ENCODE measurements around the gene NSRP1. TPM values are rescaled to one million over a fixed set of nuclear protein-coding genes. Genes with fewer than 3 reads are reported as not detected.
"Not testable (repeated sequence)": the region's sequence is repeated elsewhere in the genome, so short reads cannot be mapped to it uniquely, and the experiment has no call there.

The NSRP1 gene
- total RNA-seq, 2 experiments from 2014 or later: 26.1 to 29.7 TPM

DNA sequence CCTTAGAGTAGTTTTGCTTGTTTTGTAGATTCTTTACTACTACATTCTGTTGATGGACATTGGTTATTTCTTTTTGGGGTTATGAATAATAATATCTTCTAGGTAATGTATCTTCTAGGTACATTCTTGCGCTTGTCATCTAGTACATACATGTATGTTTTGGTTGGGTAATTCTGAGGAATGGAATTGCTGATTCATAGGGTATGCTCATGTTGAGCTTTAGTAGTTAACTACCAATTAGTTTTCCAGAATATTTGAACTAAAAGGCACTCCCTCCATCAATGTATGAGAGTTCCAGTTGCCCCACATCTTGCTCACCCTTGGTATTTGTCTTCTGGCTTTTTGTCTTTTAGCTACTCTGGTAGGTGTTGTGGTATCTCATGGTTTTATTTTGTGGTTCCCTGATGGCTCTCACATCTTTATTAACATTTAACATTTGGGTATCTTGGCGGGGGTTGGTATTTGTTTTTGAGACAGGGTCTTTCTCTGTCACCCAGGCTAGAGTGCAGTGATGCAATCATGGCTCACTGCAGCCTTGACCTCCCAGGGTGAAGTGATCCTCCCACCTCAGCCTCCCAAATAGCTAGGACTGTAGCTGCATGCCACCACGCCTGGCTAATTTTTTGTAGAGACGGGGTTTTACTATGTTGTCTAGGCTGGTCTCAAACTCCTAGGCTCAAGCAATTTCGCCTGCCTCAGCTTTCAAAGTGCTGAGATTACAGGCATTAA, 71.8 kb downstream of the NSRP1 start:
- Mint-ChIP-seq H3K27ac (no peak overlapping the region), H3K9me3 (no peaks in the 10 kb centered on the region), H3K27me3 (no peaks in the 10 kb centered on the region), H3K4me3 (no peak overlapping the region), H3K4me1 (peaks cover 8% of the 10 kb centered on the region), H3K36me3 (peaks cover 19% of the 10 kb centered on the region)
- no peak for DNase-seq

DNA sequence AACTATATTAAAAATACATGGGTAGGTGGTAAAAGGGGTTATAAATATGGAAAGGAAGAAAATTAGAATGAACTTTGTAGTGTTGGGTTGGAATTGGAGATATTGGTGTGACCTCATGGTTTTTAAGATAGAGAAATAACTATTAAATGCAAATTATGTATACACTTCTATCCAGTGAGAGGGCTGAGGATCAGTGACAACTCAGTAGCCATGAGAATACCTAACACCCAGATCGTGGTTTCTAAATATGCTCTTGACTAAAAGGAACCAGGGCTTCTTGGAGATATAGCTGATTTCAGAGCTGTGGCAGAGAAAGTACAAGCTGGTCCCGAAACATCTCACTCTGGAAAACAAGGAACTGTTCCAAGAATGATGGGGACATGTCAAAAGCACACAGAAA, 74.5 kb downstream of the NSRP1 start:
- H3K4me3 Mint-ChIP-seq: no peak overlapping the region
- H3K9me3 Mint-ChIP-seq: no peaks in the 10 kb centered on the region
- DNase-seq: no peak
- no peaks in the 10 kb centered on the region for H3K27me3 Mint-ChIP-seq
- no peak overlapping the region for H3K27ac Mint-ChIP-seq
- peaks cover 7% of the 10 kb centered on the region for H3K36me3 Mint-ChIP-seq
- peaks cover 8% of the 10 kb centered on the region for H3K4me1 Mint-ChIP-seq

DNA sequence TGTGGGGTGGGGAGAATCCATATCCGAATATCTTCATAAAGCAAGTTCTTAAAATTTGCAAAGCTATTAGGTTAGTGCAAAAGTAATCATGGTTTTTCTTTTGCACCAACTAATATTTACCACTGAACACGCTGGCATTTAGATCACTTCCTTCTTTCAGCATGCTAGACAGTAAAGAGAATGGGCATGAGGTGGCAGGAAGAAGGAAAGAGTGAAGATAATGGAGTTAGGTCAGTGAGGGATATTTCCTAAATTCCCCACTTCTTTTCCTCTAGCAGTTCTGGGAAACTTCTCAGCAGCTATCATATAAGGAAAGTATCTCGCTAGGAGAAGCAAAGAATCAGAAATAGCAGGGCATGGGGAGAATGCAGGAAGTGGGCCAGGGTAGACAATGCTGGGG, 79.9 kb downstream of the NSRP1 start:
- H3K27ac Mint-ChIP-seq: no peak overlapping the region
- no peak overlapping the region for H3K4me3 Mint-ChIP-seq
- no peaks in the 10 kb centered on the region for H3K27me3 Mint-ChIP-seq
- no peaks in the 10 kb centered on the region for H3K9me3 Mint-ChIP-seq
- no peak for DNase-seq
- no peaks in the 10 kb centered on the region for H3K4me1 Mint-ChIP-seq
- H3K36me3 Mint-ChIP-seq: no peaks in the 10 kb centered on the region

DNA sequence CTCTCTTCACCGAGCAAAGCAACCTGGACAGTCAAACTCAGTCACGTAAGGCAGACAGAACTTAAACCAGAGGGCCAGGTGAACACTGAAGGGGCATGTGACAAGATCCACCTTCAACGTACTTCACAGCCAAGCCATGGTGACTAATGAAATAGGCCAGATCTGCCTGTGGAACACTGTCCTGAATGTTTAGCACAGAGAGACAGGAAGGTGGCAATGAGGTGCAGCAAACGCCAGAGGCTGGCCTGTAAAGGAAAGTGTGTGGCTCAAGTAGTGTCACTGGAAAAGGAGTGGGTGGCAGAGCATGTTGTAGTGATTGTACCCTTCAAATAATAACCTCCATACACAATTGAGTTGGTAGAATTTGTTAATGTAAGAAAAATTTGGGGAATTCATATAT, 80.8 kb downstream of the NSRP1 start:
- Mint-ChIP-seq H3K9me3 (no peaks in the 10 kb centered on the region), H3K36me3 (no peaks in the 10 kb centered on the region), H3K27ac (no peak overlapping the region), H3K4me3 (no peak overlapping the region), H3K4me1 (no peaks in the 10 kb centered on the region), H3K27me3 (no peaks in the 10 kb centered on the region)
- DNase-seq: no peak

DNA sequence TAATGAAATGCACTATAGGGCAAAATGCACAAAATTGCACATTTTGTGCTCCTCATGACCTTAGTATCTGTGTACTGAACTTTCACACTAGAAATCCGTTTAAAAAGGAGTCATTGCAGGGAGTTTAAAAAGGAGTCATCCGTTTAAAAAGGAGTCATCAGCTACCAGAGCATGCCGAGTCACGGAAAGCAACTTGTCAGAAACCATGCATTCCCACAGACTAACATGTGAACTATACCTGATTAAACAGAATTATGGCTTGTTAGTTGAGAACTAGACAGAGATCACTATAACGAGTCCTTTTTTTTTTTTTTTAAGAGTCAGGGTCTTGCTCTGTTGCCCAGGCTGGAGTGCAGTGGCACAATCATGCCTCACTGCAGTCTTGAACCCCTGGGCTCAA, 83.0 kb downstream of the NSRP1 start:
- Mint-ChIP-seq H3K4me1 (no peaks in the 10 kb centered on the region), H3K4me3 (no peak overlapping the region), H3K9me3 (no peaks in the 10 kb centered on the region), H3K27me3 (peaks cover 9% of the 10 kb centered on the region), H3K27ac (no peak overlapping the region), H3K36me3 (no peaks in the 10 kb centered on the region)
- DNase-seq: no peak

DNA sequence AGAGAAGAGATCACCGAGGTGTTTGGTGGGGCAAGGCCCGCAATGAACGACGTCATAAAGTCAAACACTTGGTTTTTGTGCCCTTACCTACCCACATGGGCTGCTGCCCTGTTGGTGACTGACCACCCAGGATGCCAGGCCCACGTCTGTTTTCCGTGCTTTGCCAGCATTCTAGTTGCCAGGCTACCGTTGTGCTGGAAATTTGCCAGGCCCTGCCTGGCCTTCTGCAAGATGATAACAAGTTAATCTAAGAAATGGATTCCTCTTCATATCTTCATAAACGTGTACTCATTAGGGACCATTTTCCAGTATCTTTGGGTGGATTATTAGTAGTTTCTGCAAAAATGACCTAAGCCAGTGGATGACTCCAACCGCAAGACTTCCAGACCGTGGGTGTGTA, 83.5 kb downstream of the NSRP1 start:
- Mint-ChIP-seq H3K36me3 (no peaks in the 10 kb centered on the region), H3K4me3 (no peak overlapping the region), H3K27ac (no peak overlapping the region), H3K4me1 (no peaks in the 10 kb centered on the region), H3K27me3 (peaks cover 11% of the 10 kb centered on the region), H3K9me3 (no peaks in the 10 kb centered on the region)
- no peak for DNase-seq

DNA sequence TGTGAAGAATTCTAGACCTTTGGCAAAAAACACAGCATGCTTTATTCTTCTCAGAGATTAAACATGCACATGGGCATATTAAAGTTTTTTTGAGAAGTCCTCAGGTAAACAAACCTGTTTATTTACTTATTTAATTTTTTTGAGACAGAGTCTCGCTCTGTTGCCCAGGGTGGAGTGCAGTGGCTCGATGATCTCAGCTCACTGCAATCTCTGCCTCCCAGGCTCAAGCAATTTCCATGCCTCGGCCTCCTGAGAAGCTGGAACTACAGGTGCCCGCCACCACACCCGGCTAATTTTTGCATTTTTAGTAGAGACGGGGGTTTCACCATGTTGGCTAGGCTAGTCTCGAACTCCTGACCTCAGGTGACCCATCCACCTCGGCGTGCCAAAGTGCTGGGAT, 84.0 kb downstream of the NSRP1 start:
- not testable (repeated sequence) for H3K4me3 Mint-ChIP-seq, H3K4me1 Mint-ChIP-seq, H3K9me3 Mint-ChIP-seq, H3K27ac Mint-ChIP-seq, H3K36me3 Mint-ChIP-seq, DNase-seq
- H3K27me3 Mint-ChIP-seq: peaks cover 11% of the 10 kb centered on the region

DNA sequence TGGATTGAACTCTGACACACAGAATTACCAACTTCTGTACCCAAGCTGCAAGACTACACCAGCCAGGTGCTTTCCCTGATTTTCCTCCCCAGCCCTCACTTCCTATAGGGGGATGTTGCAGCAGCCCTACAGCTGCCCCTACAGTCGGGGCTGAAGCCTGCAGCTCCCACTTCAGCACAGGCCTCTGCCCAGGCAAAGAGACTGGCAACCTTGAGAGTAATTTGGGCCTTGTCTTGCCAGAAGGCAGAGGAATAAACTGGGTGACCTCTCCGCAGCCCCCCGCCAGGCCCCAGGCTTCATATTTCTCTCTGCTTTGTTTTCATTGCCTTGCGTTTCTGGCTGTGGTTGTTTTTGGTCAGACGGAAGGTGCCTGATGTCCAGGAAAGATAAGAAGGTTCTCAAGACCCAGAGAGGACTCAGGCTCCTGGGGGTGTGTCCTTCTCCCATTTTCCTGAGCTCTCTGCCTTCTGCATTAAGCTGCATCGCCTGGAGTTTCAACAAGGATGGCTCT, 86.9 kb downstream of the NSRP1 start:
- no peak overlapping the region for H3K27ac Mint-ChIP-seq
- peaks cover 5% of the 10 kb centered on the region for H3K4me1 Mint-ChIP-seq
- no peaks in the 10 kb centered on the region for H3K36me3 Mint-ChIP-seq
- no peaks in the 10 kb centered on the region for H3K9me3 Mint-ChIP-seq
- DNase-seq: no peak
- H3K4me3 Mint-ChIP-seq: no peak overlapping the region
- peaks cover 11% of the 10 kb centered on the region for H3K27me3 Mint-ChIP-seq

DNA sequence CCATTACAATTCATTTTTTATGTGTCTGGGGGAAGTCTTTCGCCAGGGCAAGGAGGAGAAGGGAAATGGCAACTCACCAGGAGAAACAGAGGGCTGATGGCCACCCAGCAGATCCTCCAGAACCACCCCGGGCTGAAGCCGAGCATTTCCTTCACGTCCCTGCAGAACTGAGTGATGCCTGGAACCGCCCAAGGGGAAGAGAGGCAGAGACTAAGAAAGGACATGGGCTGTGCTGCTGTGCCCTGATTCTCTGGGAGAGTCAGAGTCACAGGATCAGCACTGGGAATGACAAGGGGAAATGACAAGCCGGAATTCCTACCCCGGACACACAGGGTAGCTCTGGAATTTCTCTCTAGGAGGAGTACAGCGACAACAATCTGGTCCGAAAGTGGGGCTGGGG, 91.0 kb downstream of the NSRP1 start:
- no peaks in the 10 kb centered on the region for H3K36me3 Mint-ChIP-seq
- H3K4me3 Mint-ChIP-seq: no peak overlapping the region
- peaks cover 11% of the 10 kb centered on the region for H3K27me3 Mint-ChIP-seq
- H3K27ac Mint-ChIP-seq: no peak overlapping the region
- no peak for DNase-seq
- peaks cover 5% of the 10 kb centered on the region for H3K4me1 Mint-ChIP-seq
- H3K9me3 Mint-ChIP-seq: no peaks in the 10 kb centered on the region

DNA sequence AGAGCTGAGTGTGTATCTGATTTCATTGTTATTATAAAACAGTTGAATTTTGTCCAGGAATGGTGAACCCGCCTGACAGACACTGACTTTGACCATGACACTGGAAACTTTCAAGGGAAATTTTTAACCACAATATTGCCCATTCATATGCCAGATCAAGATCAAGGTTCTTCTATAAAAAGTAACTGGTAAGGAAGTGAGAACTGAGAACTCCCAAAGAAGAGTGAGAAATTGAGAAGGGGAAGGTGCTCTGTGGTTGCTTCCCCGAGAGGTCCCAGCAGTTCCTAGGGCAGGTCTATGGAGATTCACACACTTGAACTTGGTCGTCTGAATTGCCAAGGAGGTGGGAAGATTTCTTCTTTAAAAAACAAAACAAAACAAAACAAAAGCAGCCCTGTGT, 91.6 kb downstream of the NSRP1 start:
- no peaks in the 10 kb centered on the region for H3K36me3 Mint-ChIP-seq
- H3K4me3 Mint-ChIP-seq: no peak overlapping the region
- H3K4me1 Mint-ChIP-seq: peaks cover 5% of the 10 kb centered on the region
- no peak overlapping the region for H3K27ac Mint-ChIP-seq
- no peaks in the 10 kb centered on the region for H3K9me3 Mint-ChIP-seq
- DNase-seq: no peak
- H3K27me3 Mint-ChIP-seq: peaks cover 8% of the 10 kb centered on the region

DNA sequence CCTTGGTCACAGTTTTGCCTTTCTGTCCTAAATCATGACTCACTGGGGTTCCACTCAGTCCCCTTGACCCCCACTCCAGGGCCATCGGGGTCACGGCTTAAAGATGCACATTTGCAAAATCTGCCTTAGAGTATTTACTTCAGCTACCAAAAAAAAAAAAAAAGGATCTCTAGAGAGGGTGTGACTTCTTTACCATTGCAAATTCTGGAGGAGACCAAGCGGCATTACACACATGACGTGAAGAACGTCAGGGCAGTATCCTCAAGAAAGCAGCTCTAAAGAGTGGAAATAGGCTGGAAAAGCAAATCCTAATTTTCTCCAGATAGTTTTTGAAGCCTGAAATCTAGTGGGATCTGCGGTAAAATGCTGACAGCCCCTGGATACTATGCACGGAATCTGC, 93.3 kb downstream of the NSRP1 start:
- Mint-ChIP-seq H3K27me3 (no peaks in the 10 kb centered on the region), H3K36me3 (no peaks in the 10 kb centered on the region), H3K9me3 (no peaks in the 10 kb centered on the region), H3K4me3 (no peak overlapping the region), H3K4me1 (peaks cover 5% of the 10 kb centered on the region), H3K27ac (no peak overlapping the region)
- no peak for DNase-seq

DNA sequence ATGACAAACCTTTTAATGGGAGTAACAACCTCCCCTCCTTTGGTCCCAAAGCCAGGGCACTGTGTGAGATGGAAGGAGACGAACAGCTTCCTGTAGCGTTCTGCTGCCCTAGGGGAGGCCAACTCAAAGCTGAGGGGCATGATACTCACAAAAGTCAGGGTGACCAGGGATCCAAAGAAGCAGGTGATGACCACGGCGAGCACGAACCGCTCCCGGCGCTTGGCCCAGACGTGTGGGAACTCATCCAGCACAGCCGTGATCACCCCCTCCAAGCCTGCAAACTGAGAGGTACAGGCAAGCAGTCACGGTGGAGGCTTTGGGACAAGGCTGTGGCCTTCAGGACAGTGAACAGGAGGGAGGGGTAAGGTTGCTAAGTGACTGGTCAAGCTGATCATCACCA, 93.8 kb downstream of the NSRP1 start:
- Mint-ChIP-seq H3K27ac (no peak overlapping the region), H3K27me3 (no peaks in the 10 kb centered on the region), H3K4me3 (no peak overlapping the region), H3K4me1 (peaks cover 5% of the 10 kb centered on the region), H3K36me3 (no peaks in the 10 kb centered on the region), H3K9me3 (no peaks in the 10 kb centered on the region)
- no peak for DNase-seq

DNA sequence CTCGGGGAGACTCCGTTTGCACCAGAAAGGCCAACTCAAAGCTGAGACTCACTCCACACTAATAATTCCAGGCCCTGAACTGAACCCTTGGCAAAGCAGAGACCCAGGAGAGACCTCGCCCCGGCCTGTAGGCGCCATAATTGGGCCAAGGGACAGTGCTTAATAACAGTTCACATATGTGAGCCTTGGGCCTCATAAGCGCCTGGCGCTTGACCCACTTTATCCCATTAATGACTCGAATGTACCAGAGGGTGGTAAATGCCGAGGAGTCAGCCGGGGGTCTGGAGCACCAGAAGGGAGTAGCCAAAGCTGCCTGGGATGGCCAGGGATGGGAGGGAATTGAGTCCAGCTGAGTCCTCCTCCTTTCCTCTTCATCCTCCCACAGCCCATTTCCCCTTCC, 94.3 kb downstream of the NSRP1 start:
- Mint-ChIP-seq H3K4me3 (no peak overlapping the region), H3K27me3 (no peaks in the 10 kb centered on the region), H3K9me3 (no peaks in the 10 kb centered on the region), H3K4me1 (peaks cover 5% of the 10 kb centered on the region), H3K27ac (no peak overlapping the region), H3K36me3 (no peaks in the 10 kb centered on the region)
- no peak for DNase-seq

DNA sequence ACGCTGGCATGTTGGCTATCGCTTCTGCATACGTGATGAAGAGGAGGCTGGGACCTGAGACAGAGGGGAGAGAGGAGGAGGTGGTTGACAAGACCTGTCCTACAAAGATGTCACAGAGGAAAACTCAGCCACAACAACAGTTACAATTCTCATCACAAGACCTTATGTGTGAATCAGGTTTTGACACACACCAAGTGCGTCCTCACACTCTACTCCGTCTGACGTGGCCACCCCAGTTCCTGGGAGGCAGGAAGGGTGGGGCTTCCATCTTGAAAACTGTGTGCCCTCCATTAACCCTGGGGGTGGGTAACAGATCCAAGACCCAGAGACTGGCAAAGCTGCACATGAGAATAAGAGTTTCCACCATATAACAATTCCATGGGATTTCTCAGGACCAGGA, 94.8 kb downstream of the NSRP1 start:
- Mint-ChIP-seq H3K4me3 (no peak overlapping the region), H3K36me3 (no peaks in the 10 kb centered on the region)
- DNase-seq: no peak

DNA sequence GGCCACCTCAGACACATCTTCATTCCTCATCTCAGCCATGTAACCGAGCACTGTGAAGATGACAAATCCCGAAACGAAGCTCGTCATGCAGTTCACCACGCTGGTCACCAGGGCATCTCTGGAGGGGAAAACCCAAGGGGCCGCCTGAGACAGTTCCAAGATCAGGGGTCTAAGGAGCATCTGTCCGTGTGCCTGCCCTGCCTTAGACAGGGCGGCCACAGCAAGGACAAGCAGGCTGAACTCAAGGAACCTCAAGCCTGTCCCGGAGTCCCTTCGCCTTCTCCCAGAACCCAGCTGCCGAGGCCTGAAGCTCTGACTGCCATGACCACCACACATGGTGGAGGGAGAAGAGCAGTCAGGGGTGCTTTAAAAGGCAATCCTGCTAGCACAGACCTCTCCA, 96.1 kb downstream of the NSRP1 start:
- Mint-ChIP-seq H3K36me3 (no peaks in the 10 kb centered on the region), H3K27ac (no peak overlapping the region), H3K27me3 (no peaks in the 10 kb centered on the region), H3K4me3 (no peak overlapping the region), H3K9me3 (no peaks in the 10 kb centered on the region), H3K4me1 (peaks cover 5% of the 10 kb centered on the region)
- no peak for DNase-seq

More for the DNA sequence above, 94.8 kb downstream of the NSRP1 start:
- Mint-ChIP-seq H3K4me1 (peaks cover 5% of the 10 kb centered on the region), H3K27ac (no peak overlapping the region), H3K9me3 (no peaks in the 10 kb centered on the region), H3K27me3 (no peaks in the 10 kb centered on the region)

DNA sequence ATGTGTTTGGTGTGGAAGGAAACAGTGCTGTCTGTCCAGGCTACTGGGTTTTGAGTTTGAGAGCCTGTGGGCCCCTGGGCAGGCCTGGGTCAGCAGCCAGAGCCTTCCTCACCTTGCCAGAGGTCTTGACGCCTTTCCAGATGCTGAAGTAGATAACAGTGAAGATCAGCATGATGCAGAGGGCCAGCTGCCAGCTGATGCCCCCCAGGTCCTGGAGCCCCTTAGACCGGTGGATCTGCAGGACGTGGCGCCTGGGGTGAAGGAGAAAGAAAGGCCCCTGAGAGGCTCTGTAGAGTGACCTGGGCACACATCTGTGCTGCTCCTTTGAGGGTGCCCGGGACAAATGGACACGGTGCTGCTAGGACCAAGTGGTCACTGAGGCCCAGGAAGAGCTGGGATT, 100.4 kb downstream of the NSRP1 start:
- Mint-ChIP-seq H3K36me3 (no peaks in the 10 kb centered on the region), H3K27me3 (no peaks in the 10 kb centered on the region), H3K9me3 (no peaks in the 10 kb centered on the region), H3K4me1 (no peaks in the 10 kb centered on the region), H3K27ac (no peak overlapping the region), H3K4me3 (no peak overlapping the region)
- DNase-seq: no peak

All from activated naive CD8-positive, alpha-beta T cell treated with anti-CD3 and anti-CD28 coated beads for 36 hours (primary cell).